Stromal cell of bone marrow (primary cell): Measurements from ENCODE around the gene STXBP5.

Experiments
- DNase-seq: peaks from one replicate; pipeline ENCODE4 v3.0.0-alpha.2; 2012; ENCODE audit warnings: low read depth

Gene STXBP5

DNA sequence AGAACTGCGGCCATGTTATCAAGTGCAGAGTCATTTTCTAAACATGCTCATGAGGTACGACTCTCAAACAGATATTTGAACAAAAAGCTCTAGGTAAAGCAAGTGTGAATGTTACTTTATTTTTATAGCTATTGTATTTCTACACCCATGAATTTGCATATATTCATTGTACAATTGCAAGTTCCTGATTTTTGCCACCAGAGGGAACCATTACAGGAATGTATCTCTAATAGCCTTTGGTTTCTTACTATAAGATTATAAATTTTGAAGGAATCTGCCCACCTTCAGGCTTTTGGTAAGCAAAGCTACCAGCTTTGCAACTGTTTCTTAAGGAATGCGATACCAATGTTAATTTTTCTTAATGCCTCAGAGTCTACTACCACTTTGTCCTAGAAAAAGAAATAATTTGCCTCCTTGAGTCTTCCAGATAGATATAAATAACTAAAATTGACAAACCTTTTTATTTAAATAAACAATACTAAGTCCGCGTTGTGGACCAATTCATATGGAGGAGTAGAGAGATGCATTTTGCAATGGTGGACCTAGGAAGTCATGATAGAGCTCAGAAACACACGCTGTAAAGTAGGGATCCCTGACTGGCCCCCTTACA, 178.8 kb downstream of the STXBP5 start:
- DNase-seq: peak; percentile 14

GRCh38 chr6:147384029-147384428, 179.8 kb downstream of the STXBP5 start:
- no peak for DNase-seq

GRCh38 chr6:147384737-147385710, 180.8 kb downstream of the STXBP5 start:
- DNase-seq: no peak

DNA sequence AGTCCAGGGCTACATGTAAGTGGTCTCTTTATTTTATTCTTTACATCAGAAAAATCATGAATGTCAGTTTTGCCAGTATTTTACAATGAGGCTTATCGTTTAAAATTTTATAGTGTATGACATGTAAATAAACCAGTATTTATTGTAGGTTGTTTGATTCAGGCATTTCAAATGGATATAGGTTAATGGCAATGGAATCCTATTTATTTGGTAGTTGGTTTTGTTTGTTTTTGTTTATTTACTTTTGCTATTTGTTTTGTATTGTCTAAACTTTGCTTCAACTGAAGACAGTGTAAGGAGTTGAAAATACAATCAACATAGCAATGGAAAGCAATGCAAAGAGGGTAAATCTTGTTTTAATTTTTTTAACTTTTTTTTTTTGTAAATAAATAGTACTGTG, 185.2 kb downstream of the STXBP5 start:
- no peak for DNase-seq

DNA sequence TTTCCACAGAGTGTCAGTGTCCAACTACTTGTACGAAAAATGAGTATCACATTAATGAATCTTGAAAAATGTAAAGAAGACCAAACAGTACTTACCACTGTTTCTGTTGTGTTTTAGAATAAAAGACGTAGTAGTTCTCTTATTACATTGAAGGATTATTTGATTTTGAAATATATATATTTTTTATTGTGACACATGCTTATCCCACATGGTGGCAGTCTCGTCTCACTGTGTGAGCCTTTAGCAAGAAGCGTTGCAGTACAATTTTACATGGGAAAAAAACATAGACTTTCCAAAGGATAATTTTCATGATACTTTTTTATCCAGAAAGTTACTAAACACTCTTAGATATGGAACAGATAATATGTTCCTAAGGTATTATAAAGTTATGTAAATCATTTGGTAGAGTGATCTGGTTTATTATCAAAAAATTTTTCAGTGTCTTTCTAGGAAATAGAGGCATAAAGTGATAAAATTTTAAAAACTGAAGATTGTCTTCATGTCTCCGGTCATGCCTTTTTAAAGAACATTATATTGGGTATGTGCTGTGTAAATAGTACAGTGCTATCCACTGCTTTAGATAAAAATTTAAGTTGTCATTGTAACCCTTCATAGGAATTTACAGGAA, 186.8 kb downstream of the STXBP5 start:
- DNase-seq: peak; percentile 5

GRCh38 chr6:147392917-147393625, 188.9 kb downstream of the STXBP5 start:
- no peak for DNase-seq

- DNase-seq: peak; percentile 2
Measured at GRCh38 chr6:147395158-147395557, 190.9 kb downstream of the STXBP5 start.

DNA sequence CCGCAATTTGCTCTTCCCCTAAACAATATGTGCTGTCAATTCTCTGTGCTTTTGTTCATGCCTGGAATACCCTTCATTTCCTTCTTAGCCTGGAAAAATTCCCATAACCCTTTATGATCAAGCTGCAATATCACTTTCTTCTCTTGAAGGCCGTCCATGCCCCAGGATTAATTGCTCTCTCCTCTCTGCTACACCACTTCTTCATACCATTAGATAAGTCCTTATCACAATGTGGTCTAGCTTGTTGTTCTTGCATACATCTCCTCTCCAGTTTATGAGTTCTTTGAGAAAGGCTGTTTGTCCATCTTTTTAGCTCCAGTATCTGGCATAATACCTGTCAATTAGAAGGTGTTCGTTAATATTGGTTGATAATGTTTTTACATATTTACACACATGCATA, 193.1 kb downstream of the STXBP5 start:
- DNase-seq: no peak

DNA sequence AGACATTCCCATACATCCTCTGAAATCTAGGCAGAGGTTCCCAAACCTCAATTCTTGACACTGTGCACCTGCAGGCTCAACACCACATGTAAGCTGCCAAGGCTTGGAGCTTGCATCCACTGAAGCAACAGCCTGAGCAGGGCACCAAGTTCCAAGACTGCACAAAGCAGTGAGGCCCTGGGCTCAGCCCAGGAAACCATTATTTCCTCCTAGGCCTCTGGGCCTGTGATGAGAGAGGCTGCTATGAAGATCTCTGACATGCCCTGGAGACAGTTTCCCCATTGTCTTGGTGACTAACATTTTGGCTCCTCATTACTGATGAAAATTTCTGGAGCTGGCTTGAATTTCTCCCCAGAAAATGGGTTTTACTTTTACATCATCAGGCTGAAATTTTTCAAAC, 196.8 kb downstream of the STXBP5 start:
- DNase-seq: no peak

DNA sequence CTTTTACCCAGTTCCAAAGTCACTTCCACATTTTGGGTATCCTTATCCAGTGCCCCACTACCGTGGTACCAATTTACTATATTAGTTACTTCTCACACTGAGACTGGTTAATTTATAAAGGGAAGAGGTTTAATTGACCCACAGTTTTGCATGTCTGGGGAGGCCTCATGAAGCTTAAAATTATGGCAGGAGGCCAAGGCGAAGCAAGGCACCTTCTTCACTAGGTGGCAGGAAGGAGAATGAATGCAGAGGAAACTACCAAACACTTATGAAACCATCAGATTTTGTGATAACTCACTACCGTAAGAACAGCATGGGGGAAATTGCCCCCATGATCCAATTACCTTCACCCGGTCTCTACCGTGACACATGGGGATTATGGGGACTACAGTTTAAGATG, 197.6 kb downstream of the STXBP5 start:
- no peak for DNase-seq

GRCh38 chr6:147406783-147407182, 202.6 kb downstream of the STXBP5 start:
- DNase-seq: no peak

- no peak for DNase-seq
Measured at GRCh38 chr6:147407571-147407970, 203.4 kb downstream of the STXBP5 start.

DNA sequence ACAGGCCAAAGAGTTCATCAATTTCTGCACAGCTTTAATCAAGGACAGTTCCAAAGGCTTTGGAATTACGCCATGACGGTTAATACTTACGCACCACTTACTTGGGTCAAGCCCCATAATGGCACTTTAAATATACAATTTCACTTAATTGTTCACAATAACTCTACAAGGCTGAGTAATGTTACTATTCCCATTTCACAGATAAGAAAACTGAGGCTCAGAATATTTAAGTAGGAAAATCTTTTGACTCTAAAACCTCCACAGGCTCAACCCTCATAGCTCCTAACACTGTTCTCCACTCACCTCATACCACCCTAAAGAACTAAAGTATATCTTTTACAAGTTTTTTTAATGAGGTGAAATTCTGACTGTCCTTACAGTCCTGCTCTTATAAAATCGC, 212.4 kb downstream of the STXBP5 start:
- DNase-seq: no peak

- DNase-seq: no peak
Measured at GRCh38 chr6:147417954-147418353, 213.7 kb downstream of the STXBP5 start.

- DNase-seq: no peak
Measured at GRCh38 chr6:147418523-147418922, 214.3 kb downstream of the STXBP5 start.

- DNase-seq: no peak
Measured at GRCh38 chr6:147421903-147422302, 217.7 kb downstream of the STXBP5 start.

DNA sequence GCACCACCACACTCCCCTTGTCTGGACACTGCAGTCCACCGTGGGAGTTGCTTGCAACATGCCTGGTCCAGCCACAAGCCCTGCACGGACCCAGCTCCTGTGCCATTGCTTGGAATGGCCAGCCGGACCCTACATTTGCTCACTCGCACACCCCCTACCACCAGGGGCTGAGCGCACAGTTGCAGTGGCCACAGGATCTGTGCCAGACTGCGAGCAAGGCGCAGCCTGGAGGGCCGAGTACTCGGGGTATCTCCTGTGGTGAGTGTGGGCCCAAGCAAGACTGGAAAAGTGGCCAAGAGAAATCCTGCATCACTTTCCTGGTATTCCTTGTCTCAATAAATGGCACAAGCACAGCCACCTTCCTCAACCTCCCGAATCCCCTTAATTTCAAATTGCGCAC, 218.9 kb downstream of the STXBP5 start:
- no peak for DNase-seq

GRCh38 chr6:147429794-147430193, 225.6 kb downstream of the STXBP5 start:
- no peak for DNase-seq

GRCh38 chr6:147430811-147431210, 226.6 kb downstream of the STXBP5 start:
- DNase-seq: no peak

DNA sequence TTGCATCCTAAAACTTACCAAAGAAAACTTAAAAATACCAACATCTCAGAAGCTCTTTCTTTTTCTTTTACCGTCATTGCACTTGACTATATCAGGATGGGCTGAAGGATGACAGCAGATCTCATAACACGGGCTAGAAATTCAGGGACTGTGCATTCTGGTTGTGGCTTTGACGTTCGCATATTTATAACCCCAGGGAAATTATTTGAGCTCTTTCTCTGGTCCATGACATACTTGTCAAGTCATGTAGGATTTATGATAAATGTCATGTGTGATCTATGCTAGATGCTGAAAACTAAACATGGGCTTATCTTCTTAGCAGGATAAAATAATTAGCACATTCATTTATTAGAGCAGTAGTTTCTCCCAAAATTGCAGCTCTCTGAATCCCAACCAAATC, 229.9 kb downstream of the STXBP5 start:
- no peak for DNase-seq

DNA sequence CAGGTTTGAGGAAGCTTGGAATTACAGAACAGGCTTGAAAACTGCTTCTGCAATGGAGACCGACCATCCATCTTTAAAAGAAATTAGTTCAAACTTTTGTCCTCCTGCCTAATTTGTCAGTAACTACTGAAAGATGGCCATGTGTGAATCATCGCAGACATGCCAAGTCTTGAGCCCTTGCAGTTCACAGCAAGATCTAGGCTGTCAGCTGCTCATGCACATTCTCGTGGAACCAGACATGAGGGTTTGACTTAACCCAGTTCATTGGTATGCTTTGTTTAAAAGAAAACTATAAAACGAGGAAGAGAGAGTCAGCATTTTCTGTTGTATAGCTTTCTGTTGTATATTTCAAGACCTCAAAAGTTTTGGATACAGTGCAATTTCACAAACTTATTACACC, 230.3 kb downstream of the STXBP5 start:
- peak; percentile 2 for DNase-seq

DNA sequence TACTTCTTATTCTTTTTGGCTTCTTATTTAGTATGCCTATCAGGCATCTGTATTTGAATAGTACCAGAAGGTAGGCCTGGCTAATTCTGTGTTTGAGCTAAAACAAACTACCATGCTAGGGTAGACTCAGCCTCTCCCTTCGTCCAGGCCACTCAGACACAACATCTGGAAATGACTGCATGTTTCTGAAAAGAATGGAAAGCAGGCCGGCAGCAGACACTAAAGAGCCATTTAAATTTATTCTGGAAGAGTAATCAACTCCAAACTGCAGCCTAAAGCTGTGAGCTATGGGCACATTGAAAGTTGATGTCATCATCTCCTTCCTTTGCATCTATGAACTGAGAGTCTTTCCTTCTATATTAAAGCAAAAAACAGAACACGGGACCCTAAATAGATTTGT, 233.4 kb downstream of the STXBP5 start:
- DNase-seq: no peak
